Neutrophil (primary cell): ENCODE results near the gene SCCPDH.

ENCODE experiments used
- H3K27ac ChIP-seq: fragments of 200-600 bp; sonication (generic); 2 replicates; pipeline ENCODE4 v1.5.1; 2016; ENCODE audit warnings: mild to moderate bottlenecking, moderate library complexity
- H3K27me3 ChIP-seq: fragments of 200-600 bp; sonication (generic); 2 replicates; pipeline ENCODE4 v1.6.0; 2016; ENCODE audit warnings: mild to moderate bottlenecking
- H3K36me3 ChIP-seq: fragments of 200-600 bp; sonication (generic); 2 replicates; pipeline ENCODE4 v1.5.1; 2017
- H3K4me1 ChIP-seq, 2 experiments: fragments of 200-600 bp in 1 of 2; sonication (generic) in 1 of 2; 1 replicate in 1 of 2; 2 replicates in 1 of 2; pipeline versions ENCODE4 v1.5.1 to v1.6.1; 2013 to 2016; ENCODE audit warnings: low read depth in 1 of 2, low read length in 1 of 2, mild to moderate bottlenecking in 1 of 2, moderate library complexity in 1 of 2; ENCODE audit not compliant: control insufficient read depth in 1 of 2, insufficient read depth in 1 of 2
- H3K4me3 ChIP-seq, 2 experiments: fragments of 200-600 bp in 1 of 2; sonication (generic) in 1 of 2; 1 replicate in 1 of 2; 2 replicates in 1 of 2; pipeline ENCODE4 v1.5.1; 2013 to 2016; ENCODE audit warnings: low read depth in 1 of 2, low read length in 1 of 2, mild to moderate bottlenecking in 1 of 2, moderate library complexity in 1 of 2
- H3K9me3 ChIP-seq: fragments of 200-600 bp; sonication (generic); 2 replicates; pipeline ENCODE4 v1.5.1; 2016
- CTCF ChIP-seq: fragments of 200-600 bp; sonication (generic); IDR thresholded peaks from 2 replicates; pipeline ENCODE4 v1.5.1; 2016; ENCODE audit warnings: antibody characterized with exemption

The SCCPDH gene

GRCh38 chr1:246795906-246796694 lies 71.9 kb downstream of the SCCPDH start:
- Histone ChIP-seq H3K27ac (no peak overlapping the region), H3K9me3 (no peaks in the 10 kb centered on the region), H3K27me3 (no peaks in the 10 kb centered on the region), H3K4me1 (no peaks in the 10 kb centered on the region), H3K4me3 (no peak overlapping the region), H3K36me3 (no peaks in the 10 kb centered on the region)
- TF ChIP-seq CTCF, result no peak

GRCh38 chr1:246797157-246797556 lies 72.9 kb downstream of the SCCPDH start:
- no peaks in the 10 kb centered on the region for H3K36me3 ChIP-seq
- no peaks in the 10 kb centered on the region for H3K27me3 ChIP-seq
- H3K9me3 ChIP-seq, result no peaks in the 10 kb centered on the region
- no peaks in the 10 kb centered on the region for H3K4me1 ChIP-seq
- H3K27ac ChIP-seq, result no peak overlapping the region
- no peak overlapping the region for H3K4me3 ChIP-seq
- no peak for TF ChIP-seq CTCF

GRCh38 chr1:246797597-246797996 lies 73.4 kb downstream of the SCCPDH start:
- H3K36me3 ChIP-seq, result no peaks in the 10 kb centered on the region
- no peaks in the 10 kb centered on the region for H3K27me3 ChIP-seq
- no peak for TF ChIP-seq CTCF

GRCh38 chr1:246798107-246798506 lies 73.9 kb downstream of the SCCPDH start:
- no peak overlapping the region for H3K27ac ChIP-seq
- H3K4me3 ChIP-seq, result no peak overlapping the region
- H3K27me3 ChIP-seq, result no peaks in the 10 kb centered on the region
- no peaks in the 10 kb centered on the region for H3K9me3 ChIP-seq
- no peaks in the 10 kb centered on the region for H3K4me1 ChIP-seq
- no peaks in the 10 kb centered on the region for H3K36me3 ChIP-seq
- TF ChIP-seq CTCF, result no peak

More at GRCh38 chr1:246797597-246797996, 73.4 kb downstream of the SCCPDH start:
- Histone ChIP-seq H3K9me3 (no peaks in the 10 kb centered on the region), H3K4me3 (no peak overlapping the region), H3K27ac (no peak overlapping the region), H3K4me1 (no peaks in the 10 kb centered on the region)

GRCh38 chr1:246798606-246799496 lies 74.6 kb downstream of the SCCPDH start:
- no peak for TF ChIP-seq CTCF
- Histone ChIP-seq H3K27ac (no peak overlapping the region), H3K4me1 (no peaks in the 10 kb centered on the region), H3K27me3 (no peaks in the 10 kb centered on the region), H3K9me3 (no peaks in the 10 kb centered on the region), H3K4me3 (no peak overlapping the region), H3K36me3 (no peaks in the 10 kb centered on the region)
